IPS-18a (cell line): ENCODE results near the gene OSBP2.

Source experiments
- H3K27ac ChIP-seq: one replicate; pipeline ENCODE4 v1.5.1; 2013; ENCODE audit warnings: low read length
- H3K27me3 ChIP-seq: one replicate; pipeline ENCODE4 v1.6.1; 2013; ENCODE audit warnings: mild to moderate bottlenecking, low read length; ENCODE audit not compliant: control insufficient read depth, insufficient read depth
- H3K36me3 ChIP-seq: one replicate; pipeline ENCODE4 v1.6.1; 2013; ENCODE audit warnings: low read depth, low read length; ENCODE audit not compliant: control insufficient read depth
- H3K4me1 ChIP-seq: one replicate; pipeline ENCODE4 v1.6.1; 2013; ENCODE audit warnings: low read depth, low read length; ENCODE audit not compliant: control insufficient read depth
- H3K4me3 ChIP-seq: one replicate; pipeline ENCODE4 v1.5.1; 2013; ENCODE audit warnings: low read length
- H3K9ac ChIP-seq: one replicate; pipeline ENCODE4 v1.6.1; 2013; ENCODE audit warnings: mild to moderate bottlenecking, low read length, moderate library complexity
- H3K9me3 ChIP-seq: one replicate; pipeline ENCODE4 v1.6.1; 2013; ENCODE audit warnings: low read depth, low read length; ENCODE audit not compliant: control insufficient read depth

OSBP2 gene

GRCh38 chr22:30790366-30790765, 95.7 kb downstream of the OSBP2 start:
- Histone ChIP-seq H3K4me1 (no peaks in the 10 kb centered on the region), H3K27me3 (no peaks in the 10 kb centered on the region), H3K4me3 (no peak overlapping the region), H3K36me3 (no peaks in the 10 kb centered on the region), H3K9ac (no peak overlapping the region), H3K9me3 (no peaks in the 10 kb centered on the region), H3K27ac (no peak overlapping the region)

- no peak overlapping the region for H3K9ac ChIP-seq
- H3K36me3 ChIP-seq: no peaks in the 10 kb centered on the region
- H3K4me1 ChIP-seq: no peaks in the 10 kb centered on the region
- H3K27ac ChIP-seq: no peak overlapping the region
- no peaks in the 10 kb centered on the region for H3K9me3 ChIP-seq
- no peak overlapping the region for H3K4me3 ChIP-seq
- H3K27me3 ChIP-seq: no peaks in the 10 kb centered on the region
These were observed 97.8 kb downstream of the OSBP2 start for GRCh38 chr22:30792456-30792855.

GRCh38 chr22:30795118-30795517, 100.4 kb downstream of the OSBP2 start:
- Histone ChIP-seq H3K9me3 (no peaks in the 10 kb centered on the region), H3K36me3 (no peaks in the 10 kb centered on the region), H3K27ac (no peak overlapping the region), H3K27me3 (peaks cover 7% of the 10 kb centered on the region), H3K4me1 (no peaks in the 10 kb centered on the region), H3K9ac (no peak overlapping the region), H3K4me3 (no peak overlapping the region)

GRCh38 chr22:30801695-30802094, 107.0 kb downstream of the OSBP2 start:
- no peaks in the 10 kb centered on the region for H3K36me3 ChIP-seq
- H3K27me3 ChIP-seq: peaks cover 53% of the 10 kb centered on the region
- H3K27ac ChIP-seq: no peak overlapping the region
- H3K4me1 ChIP-seq: peaks cover 8% of the 10 kb centered on the region
- H3K9me3 ChIP-seq: no peaks in the 10 kb centered on the region
- H3K4me3 ChIP-seq: no peak overlapping the region
- H3K9ac ChIP-seq: no peak overlapping the region

GRCh38 chr22:30802202-30803166, 107.8 kb downstream of the OSBP2 start:
- peaks cover 12% of the 10 kb centered on the region for H3K4me1 ChIP-seq
- peak overlapping the region; percentile 43 for H3K4me3 ChIP-seq
- H3K27me3 ChIP-seq: peaks cover 53% of the 10 kb centered on the region

GRCh38 chr22:30803679-30804078, 109.0 kb downstream of the OSBP2 start:
- H3K4me3 ChIP-seq: no peak overlapping the region
- peaks cover 53% of the 10 kb centered on the region for H3K27me3 ChIP-seq
- peaks cover 12% of the 10 kb centered on the region for H3K4me1 ChIP-seq
- H3K36me3 ChIP-seq: no peaks in the 10 kb centered on the region
- H3K9me3 ChIP-seq: no peaks in the 10 kb centered on the region
- H3K27ac ChIP-seq: no peak overlapping the region
- no peak overlapping the region for H3K9ac ChIP-seq

More at GRCh38 chr22:30802202-30803166, 107.8 kb downstream of the OSBP2 start:
- H3K9ac ChIP-seq: no peak overlapping the region
- no peak overlapping the region for H3K27ac ChIP-seq
- H3K36me3 ChIP-seq: no peaks in the 10 kb centered on the region
- H3K9me3 ChIP-seq: no peaks in the 10 kb centered on the region

GRCh38 chr22:30804626-30805025, 110.0 kb downstream of the OSBP2 start:
- Histone ChIP-seq H3K4me1 (peaks cover 12% of the 10 kb centered on the region), H3K36me3 (no peaks in the 10 kb centered on the region), H3K9me3 (no peaks in the 10 kb centered on the region), H3K27ac (no peak overlapping the region), H3K9ac (no peak overlapping the region), H3K27me3 (peaks cover 50% of the 10 kb centered on the region), H3K4me3 (no peak overlapping the region)

GRCh38 chr22:30806391-30806861, 111.8 kb downstream of the OSBP2 start:
- no peaks in the 10 kb centered on the region for H3K36me3 ChIP-seq
- no peaks in the 10 kb centered on the region for H3K9me3 ChIP-seq
- no peak overlapping the region for H3K27ac ChIP-seq
- H3K27me3 ChIP-seq: peaks cover 32% of the 10 kb centered on the region
- H3K9ac ChIP-seq: no peak overlapping the region
- no peak overlapping the region for H3K4me3 ChIP-seq
- peaks cover 12% of the 10 kb centered on the region for H3K4me1 ChIP-seq

GRCh38 chr22:30809086-30809485, 114.4 kb downstream of the OSBP2 start:
- peaks cover 10% of the 10 kb centered on the region for H3K27me3 ChIP-seq
- H3K36me3 ChIP-seq: no peaks in the 10 kb centered on the region
- no peaks in the 10 kb centered on the region for H3K9me3 ChIP-seq
- no peak overlapping the region for H3K4me3 ChIP-seq
- H3K27ac ChIP-seq: no peak overlapping the region
- H3K4me1 ChIP-seq: peaks cover 8% of the 10 kb centered on the region
- H3K9ac ChIP-seq: no peak overlapping the region

GRCh38 chr22:30810105-30810504, 115.4 kb downstream of the OSBP2 start:
- Histone ChIP-seq H3K36me3 (no peaks in the 10 kb centered on the region), H3K9ac (no peak overlapping the region), H3K4me1 (peaks cover 8% of the 10 kb centered on the region), H3K4me3 (no peak overlapping the region), H3K9me3 (no peaks in the 10 kb centered on the region), H3K27ac (no peak overlapping the region), H3K27me3 (peaks cover under 1% of the 10 kb centered on the region)

GRCh38 chr22:30813936-30814335, 119.3 kb downstream of the OSBP2 start:
- Histone ChIP-seq H3K27ac (no peak overlapping the region), H3K27me3 (no peaks in the 10 kb centered on the region), H3K4me1 (no peaks in the 10 kb centered on the region), H3K9me3 (no peaks in the 10 kb centered on the region), H3K9ac (no peak overlapping the region), H3K4me3 (no peak overlapping the region), H3K36me3 (no peaks in the 10 kb centered on the region)

- Histone ChIP-seq H3K27ac (no peak overlapping the region), H3K9ac (no peak overlapping the region), H3K36me3 (no peaks in the 10 kb centered on the region), H3K27me3 (peaks cover 6% of the 10 kb centered on the region), H3K4me3 (no peak overlapping the region), H3K9me3 (no peaks in the 10 kb centered on the region), H3K4me1 (no peaks in the 10 kb centered on the region)
These were observed 121.7 kb downstream of the OSBP2 start for GRCh38 chr22:30816413-30816812.
